SKM-1 treated with dmso at 0.1 percent for 144 hours (cell line): ENCODE measurements around the gene UBA6.
"Not testable (repeated sequence)": the region's sequence is repeated elsewhere in the genome, so short reads cannot be mapped to it uniquely, and the experiment has no call there.

Experiments
- DNase-seq: peaks from one replicate; lab custom pipeline; 2025; ENCODE audit not compliant: unreplicated experiment; lab: John Stamatoyannopoulos, UW

UBA6 gene

DNA sequence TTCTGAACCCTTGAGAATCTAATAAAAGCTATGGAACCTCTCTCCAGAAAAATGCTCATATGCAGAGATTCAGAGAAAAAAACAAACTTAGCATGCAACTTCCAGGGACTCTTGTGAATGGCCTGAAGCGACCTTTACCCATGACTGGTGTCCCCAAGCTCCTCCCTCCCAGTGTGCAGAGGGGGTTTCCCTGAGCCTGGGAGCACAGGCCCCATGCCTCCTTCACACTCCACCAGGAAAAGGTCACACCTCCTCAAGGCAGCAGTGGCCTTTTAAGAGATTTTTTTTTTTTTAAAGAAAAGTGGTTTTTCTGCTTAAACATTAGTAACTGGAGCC is 13.3 kb upstream of the UBA6 start:
- no peak for DNase-seq

DNA sequence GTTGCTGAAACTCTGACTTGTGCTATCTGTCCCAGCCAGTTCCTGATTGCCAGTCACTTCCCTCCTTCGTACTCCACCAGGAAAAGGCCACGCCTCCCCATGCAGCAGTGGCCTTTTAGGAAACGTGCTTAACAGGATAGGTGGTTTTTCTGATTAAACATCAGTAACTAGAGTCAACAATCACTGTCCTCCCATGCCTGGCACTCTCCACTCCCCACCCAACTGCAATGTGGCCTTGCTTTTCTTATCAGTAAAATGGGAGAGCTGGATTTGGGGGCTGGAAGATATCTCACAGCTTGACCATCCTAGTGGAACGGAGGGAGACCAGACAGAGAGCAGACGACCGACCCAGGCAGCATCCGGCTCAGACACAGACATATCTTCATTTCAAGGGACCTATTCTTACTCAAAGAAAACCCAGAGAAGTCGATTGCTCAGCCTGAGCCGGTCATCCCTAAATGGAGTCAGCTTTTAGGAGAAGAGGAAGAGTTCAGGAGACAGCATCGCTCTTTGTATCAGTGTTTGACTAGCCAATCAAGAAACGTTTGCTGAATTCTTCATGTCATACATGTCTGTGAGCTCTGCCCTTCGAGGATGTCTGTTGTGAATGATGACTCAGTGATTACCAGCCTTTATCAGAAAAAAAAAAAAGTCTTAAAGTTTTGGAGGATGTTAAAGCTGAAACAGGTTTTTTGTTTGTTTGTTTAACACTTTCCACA is 12.7 kb upstream of the UBA6 start:
- no peak for DNase-seq

DNA sequence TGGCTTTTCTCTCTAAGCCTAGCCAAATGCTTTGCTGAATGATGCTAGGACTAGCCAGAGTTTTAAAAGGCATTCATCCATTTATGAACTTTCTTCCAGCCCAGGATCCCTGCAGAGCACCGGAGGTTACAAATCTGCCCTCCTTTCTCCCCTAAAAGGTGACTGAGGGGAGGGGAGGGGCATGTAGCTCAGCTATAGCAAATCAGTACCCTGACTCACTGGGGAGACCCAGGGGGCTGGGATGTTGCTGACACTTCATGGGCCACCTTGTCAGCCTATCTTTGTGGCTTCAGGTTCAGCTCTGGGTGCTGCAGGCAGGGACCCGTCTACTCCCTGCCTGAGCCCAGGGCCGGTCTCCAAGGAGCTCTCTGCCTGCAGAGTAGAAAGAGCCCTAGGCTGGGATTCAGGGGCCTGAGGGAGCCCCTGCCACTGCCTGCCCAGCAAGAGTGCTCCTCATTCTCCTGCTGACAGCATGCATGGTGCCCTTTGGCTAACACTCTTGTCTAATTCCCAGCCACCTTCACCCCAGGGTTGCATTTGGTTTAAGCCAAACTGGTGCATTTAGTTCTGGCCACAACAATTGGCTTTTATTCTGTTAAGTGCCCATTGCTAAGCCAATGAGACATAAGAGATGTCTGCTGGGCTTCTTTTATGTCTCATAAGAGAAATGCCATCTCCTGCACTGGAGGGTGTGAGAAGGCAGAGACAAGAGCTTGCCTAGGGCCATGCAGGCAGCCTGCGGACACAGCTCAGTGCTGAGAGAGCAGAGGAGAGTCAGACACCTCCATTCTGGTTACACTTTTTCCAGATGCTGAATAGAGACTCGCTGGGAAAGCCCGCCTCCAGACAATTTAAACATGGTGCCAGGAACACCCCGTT is 11.9 kb upstream of the UBA6 start:
- no peak for DNase-seq

DNA sequence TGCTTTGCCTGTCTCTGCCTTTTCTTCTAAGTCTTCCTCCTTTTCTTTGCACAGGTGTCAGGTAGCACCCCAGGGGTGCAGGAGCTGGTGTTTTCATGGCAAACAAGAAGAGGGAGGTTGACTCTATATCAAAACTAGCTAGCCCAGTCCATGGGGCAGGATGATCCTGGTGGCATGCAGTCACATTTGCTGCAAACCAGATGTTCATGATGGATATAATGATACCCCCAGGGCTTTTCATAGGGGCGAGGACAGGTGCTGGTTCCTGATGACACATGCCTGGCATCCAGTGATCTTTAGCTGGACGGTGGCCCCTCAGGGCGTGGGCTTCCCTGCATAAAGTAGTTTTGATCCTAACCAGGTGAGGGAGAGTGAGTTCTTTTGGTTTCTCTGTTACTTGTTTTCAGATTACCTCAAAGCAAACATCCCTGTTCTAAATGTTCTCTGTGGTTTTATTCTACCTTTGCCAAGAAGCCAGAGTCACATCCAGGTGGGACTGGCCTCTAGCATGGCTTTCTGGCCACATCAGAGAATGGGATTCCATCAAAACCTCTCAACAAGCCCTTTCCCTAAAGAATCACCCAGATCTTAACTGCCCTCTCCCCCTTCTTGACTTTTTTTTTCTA is 11.2 kb upstream of the UBA6 start:
- no peak for DNase-seq

DNA sequence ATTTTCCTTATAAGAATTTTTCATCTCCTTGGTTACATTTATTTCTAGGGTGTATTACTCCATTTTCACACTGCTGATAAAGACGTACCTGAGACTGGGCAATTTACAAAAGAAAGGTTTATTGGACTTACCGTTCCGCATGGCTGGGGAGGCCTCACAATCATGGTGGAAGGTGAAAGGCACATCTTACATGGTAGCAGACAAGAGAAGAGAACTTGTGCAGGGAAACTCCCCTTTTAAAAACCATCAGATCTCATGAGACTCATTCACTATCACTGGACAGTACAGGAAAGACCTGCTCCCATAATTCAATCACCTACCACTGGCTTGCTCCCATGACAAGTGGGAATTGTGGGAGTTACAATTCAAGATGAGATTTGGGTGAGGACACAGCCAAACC is 5.7 kb upstream of the UBA6 start:
- not testable (repeated sequence) for DNase-seq

DNA sequence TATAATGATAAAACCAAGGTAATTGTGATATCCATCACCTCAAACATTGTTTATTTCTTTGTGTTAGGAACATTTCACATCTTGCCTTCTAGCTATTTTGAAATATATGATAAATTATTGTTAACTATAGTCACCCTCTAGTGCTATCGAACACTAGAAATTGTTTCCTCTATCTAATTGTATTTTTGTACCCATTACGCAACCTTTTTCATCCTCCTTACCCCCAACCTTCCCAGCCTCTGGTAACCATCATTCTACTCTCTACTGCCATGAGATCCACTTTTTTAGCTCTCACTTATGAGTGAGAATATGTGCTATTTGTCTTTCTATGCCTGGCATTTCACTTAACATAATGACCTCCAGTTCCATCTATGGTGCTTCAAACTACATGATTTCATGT is 3.9 kb upstream of the UBA6 start:
- DNase-seq, result no peak

DNA sequence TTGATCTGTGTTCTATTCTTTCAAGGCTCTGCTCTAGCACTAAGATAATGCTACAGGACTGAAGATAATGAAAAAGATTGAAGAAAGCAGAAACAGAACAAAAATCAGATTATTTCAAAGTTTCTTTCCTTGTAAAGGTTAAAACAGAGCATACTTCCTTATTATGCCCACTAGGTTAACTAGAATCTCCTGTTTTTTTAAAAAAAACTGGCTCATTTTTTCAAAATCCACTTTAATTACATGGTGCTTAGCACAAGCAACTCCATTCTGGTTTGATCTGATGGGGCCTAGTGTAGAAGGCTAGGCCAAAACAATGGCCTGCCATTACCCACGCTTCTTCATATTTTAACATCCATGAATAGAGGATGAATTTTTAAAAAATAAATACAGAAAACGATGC is 1.2 kb upstream of the UBA6 start:
- no peak for DNase-seq

DNA sequence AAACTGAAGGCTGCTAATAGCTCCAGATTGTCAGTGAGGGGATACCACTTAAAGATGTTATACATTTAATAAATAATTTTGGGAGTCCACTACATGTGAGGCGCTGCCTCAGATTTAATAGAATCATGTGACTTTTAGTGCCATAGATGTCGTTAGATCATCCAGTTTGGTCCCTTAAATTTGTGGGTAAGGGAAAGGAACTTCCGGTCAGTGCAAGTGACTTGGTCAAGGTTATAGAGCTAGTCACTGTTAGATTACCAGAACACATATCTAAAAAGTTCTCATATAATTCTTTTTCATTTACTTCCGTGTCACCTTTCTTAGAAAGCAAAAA is 529 bp upstream of the UBA6 start:
- DNase-seq, result no peak

DNA sequence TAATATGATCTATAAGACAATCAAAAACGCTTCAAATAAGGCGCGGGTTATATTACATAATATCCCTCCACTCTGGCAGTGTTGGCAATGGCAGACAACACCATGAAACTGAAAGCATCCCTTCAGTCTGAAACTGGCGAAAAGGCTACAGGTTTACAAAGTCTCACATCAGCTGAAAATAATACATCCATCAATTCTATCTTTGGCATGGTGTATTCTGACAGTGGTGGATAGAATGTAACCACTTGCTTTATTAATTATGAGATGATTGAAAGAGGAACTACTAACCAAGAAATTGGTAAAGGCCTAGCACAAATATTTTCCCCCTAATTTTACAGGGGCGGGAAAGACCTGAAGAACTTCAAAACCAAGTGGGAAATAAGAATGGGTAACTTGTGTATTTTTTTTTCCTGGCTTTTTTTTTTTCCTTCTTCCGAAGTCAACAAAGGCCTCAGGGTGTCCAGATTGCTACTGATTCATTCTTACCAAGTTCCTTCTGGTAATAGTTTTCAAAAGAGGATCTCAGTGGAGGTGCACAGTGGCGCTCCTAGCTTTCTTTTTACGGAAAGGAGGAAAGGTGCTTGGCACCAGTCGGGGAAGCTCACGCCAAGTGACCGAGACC is 728 bp downstream of the UBA6 start:
- DNase-seq, result peak; percentile 36

DNA sequence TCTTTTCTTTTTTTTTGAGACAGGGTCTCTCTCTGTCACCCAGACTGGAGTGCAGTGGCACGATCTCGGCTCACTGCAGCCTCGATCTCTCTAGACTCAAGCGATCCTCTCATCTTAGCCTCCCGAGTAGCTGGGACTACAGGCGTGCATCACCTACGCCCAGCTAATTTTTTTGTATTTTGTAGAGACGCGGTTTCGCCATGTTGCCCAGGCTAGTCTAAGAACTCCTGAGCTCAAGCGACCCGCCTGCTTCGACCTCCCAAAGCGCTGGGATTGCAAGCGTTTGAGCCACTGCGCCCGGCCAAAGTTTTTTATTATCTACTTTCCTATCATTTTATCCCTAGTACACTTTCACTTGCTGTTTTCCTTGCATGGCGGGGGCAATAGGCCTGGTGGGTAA is 1.4 kb downstream of the UBA6 start:
- DNase-seq, result no peak

DNA sequence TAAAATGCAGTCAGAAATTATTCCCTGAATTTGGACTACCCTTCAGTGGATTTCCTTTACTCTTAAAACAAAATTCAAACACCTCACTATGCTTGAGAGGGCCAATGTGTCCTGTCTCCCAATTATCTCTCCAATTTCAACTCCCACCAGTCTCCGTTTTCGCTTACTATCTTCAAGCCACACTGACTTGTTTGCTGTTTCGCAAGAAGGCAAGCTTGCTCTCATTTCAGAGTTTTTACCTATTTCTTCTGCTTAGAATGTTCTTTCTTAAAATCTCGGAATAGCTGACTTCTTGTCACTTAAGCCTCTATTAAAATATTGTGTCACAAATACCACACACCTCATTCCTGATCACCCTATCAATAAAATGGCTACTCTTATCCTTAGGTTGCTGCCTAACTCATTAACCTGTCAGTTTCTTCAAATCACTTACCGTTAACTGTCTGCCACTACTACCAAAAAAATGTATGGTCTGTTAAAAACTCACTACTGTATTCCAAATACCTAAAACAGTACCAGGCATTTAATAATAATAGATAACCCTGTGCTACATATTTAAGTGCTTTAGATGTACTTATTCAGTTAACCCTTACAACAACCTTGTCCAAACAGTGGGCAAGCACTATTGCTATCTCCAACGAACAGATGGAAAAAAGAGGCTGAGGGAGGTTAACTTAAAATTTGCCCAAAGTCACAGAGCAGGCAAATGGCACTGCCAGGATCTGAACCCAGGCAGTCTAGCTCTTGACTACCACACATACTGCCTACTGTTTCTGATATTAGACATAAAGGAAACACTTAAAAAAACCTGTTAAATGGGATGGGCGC is 2.9 kb downstream of the UBA6 start:
- no peak for DNase-seq

DNA sequence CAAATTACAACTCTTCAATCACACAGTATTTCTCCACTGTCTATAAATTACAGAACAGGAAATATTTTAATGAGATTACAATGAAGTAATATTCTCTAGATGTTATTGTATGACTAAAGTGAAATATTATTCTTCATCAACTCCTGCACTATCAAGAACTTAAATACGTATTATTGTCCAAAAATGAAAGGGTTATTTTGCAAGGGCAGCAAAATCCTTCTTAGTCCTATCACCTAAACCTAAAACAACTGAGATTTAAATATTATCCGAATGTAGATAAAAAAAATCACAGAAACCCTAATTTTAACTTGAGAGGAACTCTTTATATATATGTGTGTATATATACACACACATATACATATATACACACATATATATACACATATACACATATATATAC is 4.9 kb downstream of the UBA6 start:
- DNase-seq, result no peak

DNA sequence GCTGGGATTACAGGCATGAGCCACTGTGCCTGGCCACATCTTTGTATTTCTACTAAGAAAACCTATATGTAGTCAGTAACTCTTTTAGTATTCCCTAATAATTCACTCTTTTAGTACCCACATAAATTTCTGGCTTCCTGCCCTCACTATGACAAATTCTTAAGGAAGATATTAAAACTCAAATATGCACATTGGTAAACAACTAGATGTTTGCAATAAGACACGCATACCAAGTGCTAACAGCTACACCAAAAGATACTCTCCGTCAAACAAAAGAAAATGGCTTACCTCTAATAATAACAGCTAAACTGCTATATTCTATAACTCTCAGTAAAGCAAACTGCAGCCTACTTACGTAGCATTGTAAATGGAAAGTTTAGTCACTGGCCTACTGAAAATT is 6.3 kb downstream of the UBA6 start:
- DNase-seq, result no peak

DNA sequence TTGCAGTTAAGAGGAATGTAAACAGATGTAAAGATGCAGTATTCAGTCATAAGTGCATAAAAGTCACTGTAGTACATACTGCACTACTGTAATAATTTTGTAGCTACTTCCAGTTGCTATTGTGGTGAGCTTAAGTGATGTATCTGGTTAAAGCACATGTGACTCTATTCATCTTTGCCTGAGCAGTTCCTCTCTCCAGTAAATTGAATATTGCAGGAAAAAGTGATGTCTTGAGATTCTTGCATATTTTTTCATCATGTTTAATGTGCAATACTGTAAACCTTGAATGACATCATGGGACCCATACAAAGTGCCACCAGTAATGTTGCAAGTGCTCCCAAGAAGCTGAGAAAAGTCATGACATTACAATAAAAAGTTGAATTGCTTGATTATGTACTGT is 9.6 kb downstream of the UBA6 start:
- no peak for DNase-seq

DNA sequence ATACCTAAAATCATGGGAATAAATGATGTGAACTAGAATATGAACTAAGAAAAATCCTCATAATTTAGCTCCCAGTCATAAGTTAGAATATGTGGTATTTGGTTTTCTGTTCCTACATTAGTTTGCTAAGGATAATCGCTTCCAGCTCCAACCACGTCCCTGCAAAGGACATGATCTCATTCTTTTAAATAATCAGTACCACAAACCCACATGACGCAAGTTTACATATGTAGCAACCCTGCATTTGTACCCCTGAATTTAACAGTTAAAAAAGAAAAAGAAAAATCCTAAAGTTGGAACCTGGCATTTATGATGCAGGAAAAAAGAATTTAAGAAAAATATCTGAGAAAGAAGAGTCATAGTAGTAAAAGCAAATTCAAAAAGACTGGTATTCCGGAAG is 13.3 kb downstream of the UBA6 start:
- DNase-seq, result no peak

DNA sequence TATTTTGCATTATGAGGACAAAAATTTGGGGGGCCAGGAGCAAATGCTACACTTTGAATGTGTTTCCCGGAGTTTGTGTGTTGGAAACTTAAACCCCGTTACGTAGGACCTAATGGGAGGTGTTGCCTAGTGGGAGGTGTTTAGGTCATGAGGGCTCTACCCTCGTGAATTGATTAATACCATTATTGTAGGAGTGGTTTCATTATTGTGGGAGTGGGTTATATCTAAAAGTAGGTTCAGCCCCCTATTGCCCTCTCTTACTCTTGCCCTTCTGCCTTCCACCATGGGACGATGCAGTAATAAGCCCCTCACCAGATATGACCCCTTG is 15.5 kb downstream of the UBA6 start:
- no peak for DNase-seq

DNA sequence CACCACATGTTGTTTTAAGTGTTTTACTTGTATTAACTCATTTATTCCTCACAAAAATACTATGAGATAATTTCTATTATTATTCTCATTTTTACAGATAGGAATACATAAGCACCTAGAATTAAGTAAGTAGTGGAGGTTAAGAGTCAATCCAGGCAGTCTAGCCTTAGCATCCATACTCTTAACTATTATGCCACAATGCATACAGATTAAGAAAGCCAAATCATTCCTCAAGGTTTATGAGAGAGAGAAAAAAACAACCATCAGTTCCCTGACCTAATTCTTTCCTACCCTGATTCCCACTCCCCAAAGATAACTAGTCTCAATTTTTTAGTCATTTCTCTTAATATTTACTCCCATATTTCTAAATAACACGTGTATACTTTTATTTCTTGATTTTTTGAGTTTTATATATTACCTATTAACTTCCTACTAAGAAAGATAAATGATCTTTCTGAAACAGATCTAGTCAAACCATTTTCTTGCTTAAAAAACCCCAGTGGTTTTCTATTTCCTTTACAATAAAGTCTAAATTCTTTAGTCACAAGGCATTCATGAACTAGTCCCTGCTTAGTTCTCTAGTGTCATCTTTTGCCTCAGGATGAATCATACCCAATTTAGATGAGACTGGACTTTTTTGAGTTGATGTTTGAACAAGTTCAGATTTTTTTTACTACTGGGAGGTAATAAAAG is 16.0 kb downstream of the UBA6 start:
- DNase-seq, result no peak

DNA sequence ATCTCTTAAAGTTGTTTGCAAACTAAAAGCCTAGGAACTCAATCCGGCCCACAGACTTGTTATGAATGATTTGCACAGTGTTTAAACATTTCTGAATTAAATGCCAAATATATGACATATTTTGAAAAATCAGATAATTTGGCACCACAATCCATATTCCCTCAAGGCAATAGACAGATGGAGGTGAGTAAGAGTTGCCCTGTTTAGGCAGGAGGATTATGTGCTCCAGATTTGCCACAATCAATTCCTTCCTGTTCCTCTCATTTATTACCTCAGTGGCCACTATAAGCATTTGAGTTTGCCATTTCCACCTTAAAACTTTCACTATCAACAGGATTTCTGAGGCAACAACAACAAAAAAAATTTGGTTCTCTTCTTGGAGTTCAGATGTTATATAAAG is 18.7 kb downstream of the UBA6 start:
- no peak for DNase-seq

DNA sequence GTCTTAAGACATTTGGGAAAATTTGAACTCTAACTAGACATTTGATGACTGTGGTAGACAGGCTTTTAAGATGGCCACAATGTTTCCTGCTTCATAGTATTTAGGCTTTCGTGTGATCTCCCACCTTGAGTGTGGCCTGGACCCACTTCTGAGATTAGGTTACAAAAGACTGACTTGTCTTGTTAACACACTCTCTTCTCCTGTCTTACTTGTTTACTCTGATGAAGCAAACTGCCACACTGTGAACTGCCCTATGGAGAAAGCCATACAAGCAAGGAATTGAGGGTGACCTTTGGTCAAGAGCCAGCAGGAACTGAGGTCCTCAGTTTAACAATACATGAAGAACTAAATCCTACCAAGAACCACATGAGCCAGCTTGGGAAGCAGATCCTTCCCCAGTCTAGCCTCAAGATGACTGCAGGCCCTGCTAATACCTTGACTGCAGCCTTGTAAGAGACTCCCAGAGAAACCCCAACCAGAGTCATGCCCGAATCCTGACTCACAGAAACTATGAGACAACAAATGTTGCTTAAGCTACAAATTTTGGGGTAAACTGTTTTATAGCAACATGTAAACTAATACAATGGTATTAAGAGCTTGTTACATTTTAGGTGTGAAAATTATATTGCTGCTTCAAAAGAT is 20.3 kb downstream of the UBA6 start:
- DNase-seq, result no peak

DNA sequence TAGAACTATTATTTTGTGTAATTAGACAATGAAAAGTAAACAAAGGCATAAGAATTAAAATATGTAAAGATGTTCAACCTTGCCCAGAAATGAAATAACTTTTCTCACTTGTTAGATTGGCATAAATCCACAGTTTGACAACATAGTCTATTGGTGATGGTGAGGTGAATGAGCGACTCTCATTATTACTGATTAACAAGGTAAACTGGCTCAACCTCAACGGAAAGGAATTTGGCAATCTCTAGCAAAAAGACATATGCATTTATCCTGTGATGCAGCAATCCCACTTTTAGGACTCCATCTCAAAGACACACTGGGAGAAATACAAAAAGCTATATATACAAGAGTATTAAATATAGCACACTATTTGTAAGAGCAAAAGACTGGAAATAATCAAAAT is 22.3 kb downstream of the UBA6 start:
- DNase-seq, result no peak
